Posterior cingulate gyrus (tissue), 11 donors: ENCODE results near the gene ZG16.
"Not testable (repeated sequence)": the region's sequence is repeated elsewhere in the genome, so short reads cannot be mapped to it uniquely, and the experiment has no call there.

ENCODE experiments used
- DNase-seq, 10 donors: peaks; one replicate each; pipeline versions ENCODE4 v3.0.0 to v3.0.0-alpha.2; 2020 to 2021; ENCODE audit warnings: mixed read lengths in 3 of 10
- intact Hi-C: fragments of 100-400 bp; cut with DNase I; formaldehyde crosslinking; loops from one replicate; pipeline ENCODE4 v1.15.1; 2023

ZG16 gene, protein sequence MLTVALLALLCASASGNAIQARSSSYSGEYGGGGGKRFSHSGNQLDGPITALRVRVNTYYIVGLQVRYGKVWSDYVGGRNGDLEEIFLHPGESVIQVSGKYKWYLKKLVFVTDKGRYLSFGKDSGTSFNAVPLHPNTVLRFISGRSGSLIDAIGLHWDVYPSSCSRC

DNA sequence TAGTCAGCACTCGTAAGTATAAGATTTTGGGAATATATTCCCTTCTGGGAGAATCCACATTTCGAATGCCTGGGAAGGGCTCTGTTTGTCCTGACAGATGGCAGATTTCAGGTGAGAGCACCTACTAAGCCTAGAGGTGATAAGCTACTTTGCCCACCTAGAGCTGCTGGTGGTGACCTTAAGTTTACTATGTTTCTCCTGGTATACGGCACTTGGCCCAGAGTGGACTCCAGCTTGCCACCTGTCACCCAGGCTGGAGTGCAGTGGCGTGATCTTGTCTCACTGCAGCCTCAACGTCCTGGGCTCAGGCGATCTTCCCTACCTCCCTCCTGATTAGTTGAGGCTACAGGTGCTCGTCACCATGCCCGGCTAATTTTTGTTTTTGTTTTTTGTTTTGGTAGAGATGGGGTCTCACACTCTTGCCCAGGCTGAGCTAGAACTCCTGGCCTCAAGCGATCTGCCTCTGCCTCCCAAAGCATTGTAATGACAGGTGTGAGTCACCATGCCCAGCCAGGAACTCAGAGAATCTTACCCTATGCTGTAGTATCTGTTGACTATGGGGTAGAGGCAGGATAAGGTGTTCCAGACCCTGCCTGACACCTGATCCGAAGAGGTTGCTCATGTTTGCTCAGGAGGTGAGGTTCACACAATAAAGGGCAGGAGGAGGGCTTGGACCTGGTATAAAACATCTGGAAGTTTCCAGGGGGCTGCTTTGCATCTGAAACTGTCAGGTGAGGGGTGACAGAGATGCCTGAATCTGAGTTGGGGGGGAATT, at the start of gene ZG16:
TSS of gene ZG16 (plus strand) at position 681 of the 775 bp plus-strand sequence. CDS start 1,011 bp downstream, outside the sequence.
- intact Hi-C loops: no loop called here
- DNase-seq: peak in 1 of 10 donors; percentile 20

DNA sequence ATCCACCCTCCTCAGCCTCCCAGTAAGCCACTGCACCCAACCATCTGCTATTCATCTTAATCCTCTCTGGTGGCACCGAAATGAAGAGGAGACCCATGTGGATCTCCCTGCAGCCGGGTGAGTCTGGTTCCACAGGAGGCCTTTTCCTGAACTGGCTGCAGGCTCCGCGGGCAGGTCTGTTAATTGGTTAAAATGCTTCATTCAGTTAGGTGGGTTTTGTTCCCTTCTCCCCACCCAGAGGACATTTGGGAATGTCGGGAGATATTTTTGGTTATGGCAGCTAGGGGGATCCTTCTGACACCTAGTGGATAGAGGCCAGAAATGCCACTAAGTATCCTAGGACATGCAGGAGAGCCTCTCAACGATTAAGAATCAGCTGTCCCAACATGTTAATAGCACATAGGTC, 48.9 kb upstream of the ZG16 start:
- DNase-seq: peak in 3 of 10 donors; percentile 6 to 72 (median 8)
- intact Hi-C loops: no loop called here

DNA sequence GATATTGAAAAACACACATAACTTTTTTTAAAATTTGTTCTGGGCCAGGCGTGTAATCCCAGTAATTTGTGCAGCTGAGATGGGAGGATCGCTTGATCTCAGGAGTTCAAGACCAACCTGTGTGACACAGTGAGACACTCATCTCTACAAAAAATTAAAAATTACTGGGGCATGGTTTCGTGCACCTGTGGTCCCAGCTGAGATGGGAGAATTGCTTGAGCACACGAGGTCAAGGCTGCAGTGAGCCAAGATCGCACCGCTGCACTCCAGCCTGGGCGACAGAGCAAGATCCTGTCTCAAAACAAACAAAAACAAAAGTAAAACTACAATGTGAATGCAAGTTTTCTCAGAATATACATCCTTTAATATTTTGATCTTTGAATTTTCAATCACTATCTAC, 47.4 kb upstream of the ZG16 start:
- intact Hi-C loops: no loop called here
- peak in 1 of 10 donors; percentile 13 for DNase-seq

DNA sequence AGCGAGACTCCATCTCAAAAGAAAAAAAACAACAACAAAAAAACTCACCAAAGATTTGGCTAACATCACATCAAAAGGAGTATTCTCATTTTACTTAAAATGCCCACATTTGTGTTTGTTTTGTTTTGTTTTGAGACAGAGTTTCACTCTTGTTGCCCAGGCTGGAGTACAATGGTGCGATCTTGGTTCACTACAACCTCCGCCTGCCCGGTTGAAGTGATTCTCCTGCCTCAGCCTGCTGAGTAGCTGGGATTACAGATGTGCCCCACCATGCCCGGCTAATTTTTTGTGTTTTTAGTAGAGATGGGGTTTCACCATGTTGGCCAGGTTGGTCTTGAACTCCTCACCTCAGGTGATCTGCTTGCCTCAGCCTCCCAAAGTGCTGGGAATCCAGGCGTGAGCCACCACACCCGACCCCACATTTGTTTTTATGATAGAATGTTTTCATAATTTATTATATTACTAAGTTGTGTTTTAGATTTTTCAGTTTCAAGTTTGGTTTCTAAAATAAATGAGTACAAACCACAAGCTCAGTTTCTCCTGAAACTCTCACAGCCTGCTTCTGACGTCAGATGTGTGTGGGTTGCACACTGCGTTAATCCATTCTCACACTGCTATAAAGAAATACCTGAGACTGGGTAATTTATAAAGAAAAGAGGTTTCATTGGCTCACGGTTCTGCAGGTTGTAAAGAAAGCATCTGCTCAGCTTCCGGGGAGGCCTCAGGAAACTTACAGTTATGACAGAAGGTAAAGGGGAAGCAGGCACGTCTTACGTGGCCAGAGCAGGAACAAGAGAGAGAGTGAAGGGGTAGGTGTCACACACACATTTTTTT, 46.1 kb upstream of the ZG16 start:
- peak in 2 of 10 donors; percentile 11 to 13 for DNase-seq
- intact Hi-C loops: not testable (repeated sequence)

DNA sequence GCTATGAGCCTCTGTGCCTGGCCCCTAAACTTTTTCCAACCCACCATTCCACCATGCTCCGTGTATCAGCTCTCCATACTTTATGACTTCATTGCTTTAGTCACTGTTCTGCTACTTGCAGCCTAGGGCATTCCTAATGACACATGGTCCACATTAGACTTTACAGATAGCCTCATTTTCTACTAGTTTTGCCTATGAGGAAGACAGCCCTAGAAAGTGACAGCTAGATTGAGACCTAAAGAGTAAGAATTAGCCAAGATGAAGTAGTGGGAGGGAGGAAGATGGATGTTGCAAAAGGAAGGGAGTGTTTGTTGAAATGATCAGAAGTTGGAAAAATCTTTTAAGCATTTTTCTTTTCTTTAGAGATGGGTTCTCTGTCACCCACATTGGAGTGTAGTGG, 43.3 kb upstream of the ZG16 start:
- no peak for DNase-seq
- intact Hi-C loops: no loop called here

DNA sequence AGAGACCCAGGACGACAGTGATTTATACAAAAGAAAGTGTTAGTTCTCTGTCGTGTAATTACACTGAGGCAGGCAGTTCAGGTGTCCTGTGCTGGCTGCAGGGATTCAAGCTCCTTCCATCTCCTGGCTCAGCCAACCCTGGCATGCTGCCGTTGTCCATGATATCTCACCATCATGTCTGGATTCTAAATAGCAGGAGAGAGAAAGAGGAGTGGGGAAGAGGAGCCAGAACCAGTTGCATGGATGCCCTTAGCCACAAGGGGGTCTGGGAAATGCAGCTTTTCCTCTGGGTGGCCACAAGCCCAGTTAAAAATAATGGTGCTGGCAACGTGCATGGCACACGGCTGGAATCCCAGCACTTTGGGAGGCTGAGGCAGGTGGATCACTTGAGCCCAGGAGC, 41.9 kb upstream of the ZG16 start:
- intact Hi-C loops: no loop called here
- DNase-seq: no peak

DNA sequence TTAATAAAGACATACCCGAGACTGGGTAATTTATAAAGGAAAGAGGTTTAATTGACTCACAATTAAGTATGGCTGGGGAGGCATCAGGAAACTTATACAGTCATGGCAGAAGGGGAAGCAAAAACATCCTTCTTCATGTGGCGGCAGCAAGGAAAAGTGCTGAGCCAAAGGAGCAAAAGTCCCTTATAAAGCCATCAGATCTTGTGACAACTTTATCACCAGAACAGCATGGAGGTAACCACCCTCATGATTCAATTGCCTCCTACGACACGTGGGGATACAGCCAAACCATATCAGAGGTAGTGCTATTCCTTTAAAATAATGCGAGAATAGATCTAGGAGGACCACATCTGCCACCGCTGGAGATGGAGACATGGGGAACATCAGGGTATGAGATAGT, 41.3 kb upstream of the ZG16 start:
- intact Hi-C loops: no loop called here
- DNase-seq: peak in 1 of 10 donors; percentile 18

DNA sequence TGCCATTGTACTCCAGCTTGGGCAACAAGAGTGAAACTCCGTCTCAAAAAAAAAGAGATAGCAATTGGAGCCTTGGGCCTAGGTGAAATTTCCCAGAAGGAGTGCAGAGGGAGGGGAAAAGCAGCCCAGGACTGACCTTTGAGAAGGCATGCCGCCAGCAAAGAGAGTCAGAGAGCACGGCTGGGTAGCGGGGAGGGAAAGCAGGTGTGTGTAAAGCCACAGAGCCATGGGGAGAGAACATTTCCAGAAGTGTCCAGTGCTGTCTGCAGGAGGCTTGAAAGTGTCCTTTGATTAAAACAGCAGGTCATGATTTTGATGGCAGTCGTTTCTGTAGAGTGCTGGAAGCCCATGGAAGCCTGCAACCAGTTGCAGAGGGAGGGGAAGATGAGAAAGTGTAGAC, 40.3 kb upstream of the ZG16 start:
- DNase-seq: no peak
- intact Hi-C loops: no loop called here

DNA sequence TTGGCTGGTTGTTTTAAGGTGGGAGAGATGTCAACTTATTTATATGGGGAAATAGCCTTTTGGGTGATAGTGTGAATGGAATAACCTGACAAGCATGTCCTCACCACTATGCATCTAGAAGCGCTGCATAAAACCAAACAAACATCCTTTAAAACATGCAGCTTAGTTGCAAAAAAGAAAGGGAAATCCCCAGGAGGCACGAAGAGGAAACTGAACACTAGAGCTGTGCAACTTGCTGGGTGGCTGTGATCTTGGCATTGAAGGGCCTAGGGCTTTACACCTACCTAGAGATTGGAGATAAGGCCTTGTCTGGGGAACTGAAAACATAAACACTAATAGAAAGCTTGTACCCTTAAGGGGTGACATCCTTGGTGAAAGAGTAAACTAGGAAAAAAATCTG, 39.5 kb upstream of the ZG16 start:
- no peak for DNase-seq
- intact Hi-C loops: no loop called here

DNA sequence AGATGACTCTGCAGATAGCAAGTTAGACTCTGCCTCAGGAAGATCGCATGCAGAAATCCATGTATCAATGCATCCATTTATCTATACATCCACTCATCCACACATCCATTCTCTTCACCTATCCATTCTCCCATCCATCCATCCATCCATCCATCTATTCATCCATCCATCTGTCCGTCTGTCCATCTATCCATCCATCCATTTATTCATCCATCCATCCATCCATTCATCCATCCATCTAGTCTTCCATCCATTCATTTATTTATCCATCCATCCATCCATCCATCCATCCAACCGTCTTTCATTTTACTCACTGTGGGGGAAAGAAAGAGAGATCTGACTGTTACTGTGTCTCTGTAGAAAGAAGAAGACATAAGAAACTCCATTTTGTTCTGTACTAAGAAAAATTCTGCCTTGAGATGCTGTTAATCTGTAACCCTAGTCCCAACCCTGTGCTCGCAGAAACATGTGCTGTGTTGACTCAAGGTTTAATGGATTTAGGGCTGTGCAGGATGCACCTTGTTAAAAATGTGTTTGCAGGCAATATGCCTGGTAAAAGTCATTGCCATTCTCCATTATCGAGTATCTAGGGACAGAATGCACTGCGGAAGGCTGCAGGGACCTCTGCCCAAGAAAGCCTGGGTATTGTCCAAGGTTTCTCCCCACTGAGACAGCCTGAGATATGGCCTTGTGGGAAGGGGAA, 38.0 kb upstream of the ZG16 start:
- intact Hi-C loops: not testable (repeated sequence)
- peak in 1 of 10 donors; percentile 7 for DNase-seq

DNA sequence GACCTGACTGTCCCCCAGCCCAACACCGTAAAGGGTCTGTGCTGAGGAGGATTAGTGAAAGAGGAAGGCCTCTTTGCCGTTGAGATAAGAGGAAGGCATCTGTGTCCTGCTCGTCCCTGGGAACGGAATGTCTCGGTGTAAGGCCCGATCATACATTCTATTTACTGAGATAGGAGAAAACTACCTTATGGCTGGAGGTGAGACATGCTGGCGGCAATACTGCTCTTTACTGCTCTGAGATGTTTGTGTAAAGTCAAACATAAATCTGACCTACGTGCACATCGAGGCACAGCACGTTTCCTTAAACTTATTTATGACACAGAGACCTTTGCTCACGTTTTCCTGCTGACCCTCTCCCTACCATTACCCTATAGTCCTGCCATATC, 37.4 kb upstream of the ZG16 start:
- intact Hi-C loops: not testable (repeated sequence)
- peak in 1 of 10 donors; percentile 39 for DNase-seq

DNA sequence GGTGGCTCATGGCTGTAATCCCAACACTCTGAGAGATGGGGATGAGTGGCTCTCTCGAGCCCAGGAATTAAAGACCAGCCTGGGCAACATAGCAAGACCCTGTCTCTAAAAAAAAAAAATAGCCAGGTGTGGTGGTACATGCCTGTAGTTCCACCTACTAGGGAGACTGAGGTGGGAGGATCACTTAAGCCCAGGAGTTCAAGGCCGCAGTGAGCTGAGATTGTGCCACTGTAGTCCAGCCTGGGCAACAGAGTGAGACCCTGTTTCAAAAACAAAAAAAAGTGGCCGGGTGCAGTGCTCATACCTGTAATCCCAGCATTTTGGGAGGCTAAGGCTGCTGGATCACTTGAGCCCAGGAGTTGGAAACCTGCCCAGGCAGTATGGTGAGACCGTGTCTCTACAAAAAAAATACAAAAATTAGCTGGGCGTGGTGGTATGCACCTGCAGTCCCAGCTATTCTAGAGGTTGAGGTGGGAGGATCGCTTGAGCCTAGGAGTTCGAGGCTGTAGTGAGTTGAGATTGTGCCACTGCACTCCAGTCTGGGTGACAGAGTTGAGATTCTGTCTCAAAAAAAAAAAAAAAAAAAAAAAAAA, 35.3 kb upstream of the ZG16 start:
- intact Hi-C loops: no loop called here
- DNase-seq: peak in 2 of 10 donors; percentile 9 to 24

DNA sequence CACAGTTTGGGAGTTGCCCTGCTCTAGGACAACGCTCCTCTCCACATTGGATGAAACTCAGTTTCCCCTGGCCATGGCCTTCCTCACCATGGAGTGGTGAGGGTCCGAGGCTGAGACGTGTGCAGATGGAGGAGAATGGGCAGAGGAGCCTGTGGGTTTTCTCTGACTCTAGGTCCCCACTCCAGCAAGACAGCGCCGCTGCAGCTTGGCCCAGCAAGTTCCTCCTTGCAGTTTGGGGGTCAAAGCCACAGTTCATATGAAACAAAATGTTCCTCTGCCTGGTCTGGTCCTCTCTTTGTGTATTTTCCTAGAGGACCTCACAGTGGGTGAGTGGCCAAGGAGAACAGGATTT, 34.6 kb upstream of the ZG16 start:
- intact Hi-C loops: no loop called here
- peak in 2 of 10 donors; percentile 68 to 78 for DNase-seq

DNA sequence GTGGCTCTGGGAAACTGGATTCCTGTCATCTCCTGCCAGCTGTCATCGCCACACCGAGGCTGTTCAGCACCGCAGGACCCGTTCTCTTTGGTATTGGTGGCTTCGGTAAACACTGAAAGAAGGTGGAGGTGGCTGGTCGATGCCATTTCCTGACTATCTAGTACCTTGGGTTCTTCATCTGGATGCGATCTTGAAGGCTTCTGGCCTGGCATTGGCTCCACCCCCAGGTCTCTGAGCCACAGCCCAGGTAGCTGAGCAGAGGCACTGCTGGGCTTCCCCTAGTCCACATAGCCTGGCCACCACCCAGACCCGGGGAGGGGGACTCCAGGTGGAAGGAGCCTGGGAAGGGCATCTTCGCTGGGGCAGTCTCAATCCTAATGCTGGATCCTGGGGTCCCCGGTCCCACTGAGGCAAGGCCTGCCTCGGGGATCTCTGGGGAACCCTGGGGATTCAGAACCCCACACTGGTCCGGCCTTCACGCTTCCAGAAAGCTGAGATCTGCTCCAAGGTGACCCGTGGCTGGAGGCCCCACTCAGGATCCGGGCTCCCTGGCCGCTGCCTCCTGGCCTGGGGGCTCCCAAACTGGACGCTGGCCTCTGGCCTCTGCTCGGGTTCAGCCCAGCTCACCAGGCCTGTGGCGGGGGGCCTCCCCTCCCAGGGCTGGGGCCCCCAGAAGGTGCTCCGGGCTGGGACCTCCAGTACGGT, 34.1 kb upstream of the ZG16 start:
- peak in 1 of 10 donors; percentile 70 for DNase-seq
- intact Hi-C loops: no loop called here

DNA sequence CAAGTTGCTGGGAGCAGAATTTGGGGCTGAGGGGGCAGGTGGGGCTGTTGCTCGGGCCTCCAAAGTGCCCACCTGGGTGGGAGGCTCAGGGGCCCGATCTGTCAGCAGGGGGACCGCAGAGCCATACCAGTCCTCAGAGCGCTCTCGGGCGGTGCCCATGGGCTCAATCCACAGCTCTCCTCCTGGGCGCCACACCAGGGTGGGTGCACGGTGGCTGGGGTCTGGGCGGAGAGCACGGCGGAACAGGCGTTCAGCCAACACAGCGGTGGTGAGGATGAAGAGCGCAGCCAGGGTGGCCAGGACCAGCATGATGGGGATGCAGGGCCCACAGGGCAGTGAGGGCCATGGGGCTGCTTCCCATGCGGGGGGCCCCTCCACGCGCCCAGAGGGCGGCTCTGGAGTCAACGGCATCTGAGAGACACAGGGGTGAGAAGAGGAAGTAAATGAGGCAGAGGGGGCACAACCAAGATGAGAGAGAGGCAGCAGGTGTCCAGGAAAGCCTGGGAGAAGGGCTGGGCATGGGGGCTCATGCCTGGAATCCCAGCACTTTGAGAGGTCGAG, 33.4 kb upstream of the ZG16 start:
- peak in 2 of 10 donors; percentile 39 to 84 for DNase-seq
- intact Hi-C loops: no loop called here

DNA sequence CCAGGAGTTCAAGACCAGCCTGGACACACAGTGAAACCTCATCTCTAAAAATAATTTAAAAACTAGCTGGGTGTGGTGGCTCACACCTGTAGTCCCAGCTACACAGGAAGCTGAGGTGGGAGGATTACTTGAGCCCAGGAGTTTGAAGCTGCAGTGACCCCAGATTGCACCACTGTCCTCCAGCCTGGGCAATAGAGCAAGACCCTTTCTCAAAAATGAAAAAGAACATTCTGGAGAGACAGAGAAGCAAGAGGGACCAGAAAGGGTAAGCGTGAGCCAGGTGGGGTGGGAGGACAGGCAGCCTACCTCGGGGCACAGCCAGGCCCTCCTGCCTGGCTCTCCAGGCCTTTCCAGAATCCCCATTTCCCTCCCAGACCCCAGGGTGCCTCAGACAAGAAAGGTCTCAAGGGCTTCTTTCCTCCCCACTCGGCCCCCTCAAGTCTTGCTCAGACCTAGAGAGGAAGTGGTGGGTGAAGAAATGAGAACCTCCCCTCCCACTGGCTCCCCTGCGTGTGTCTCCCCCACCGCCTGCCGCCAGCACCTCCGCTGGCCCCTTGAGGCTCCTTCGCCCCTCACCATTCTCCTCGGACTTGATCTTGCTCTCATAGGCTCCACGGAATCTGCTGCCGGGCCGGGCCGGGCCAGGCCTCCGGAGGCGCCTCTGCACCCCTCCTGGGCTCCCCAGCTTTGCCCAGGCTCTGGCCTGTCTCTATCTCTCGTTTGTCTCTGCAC, 32.8 kb upstream of the ZG16 start:
- intact Hi-C loops: no loop called here
- peak in 2 of 10 donors; percentile 51 to 73 for DNase-seq

DNA sequence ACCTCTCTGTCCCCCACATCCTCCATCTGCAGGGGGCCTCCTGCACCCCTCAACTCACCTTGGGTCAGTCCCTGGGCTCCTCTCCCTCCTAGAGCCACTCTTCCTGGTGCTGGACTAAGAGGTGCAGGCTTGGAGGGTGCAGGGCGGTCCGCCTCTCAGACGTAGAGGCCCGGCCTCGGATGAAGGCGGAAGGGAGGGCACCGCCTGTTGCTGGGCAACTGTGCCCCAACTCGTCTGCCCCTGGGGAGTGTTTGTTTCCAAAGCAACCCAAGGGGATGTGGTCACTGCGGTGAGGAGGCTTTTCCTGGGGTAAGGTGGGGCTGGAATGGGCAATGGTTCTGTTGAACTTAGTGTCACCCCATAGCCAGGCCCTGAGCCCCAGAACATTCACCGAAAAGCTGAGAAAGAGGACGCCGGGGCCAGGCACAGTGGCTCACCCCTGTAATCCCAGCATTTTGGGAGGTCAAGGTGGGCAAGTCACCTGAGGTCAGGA, 32.2 kb upstream of the ZG16 start, which contains the start of gene C16orf54:
TSS of gene C16orf54 (minus strand) at position 138 of the 493 bp plus-strand sequence. CDS start 1,039 bp downstream, outside the sequence.
- intact Hi-C loops: no loop called here

DNA sequence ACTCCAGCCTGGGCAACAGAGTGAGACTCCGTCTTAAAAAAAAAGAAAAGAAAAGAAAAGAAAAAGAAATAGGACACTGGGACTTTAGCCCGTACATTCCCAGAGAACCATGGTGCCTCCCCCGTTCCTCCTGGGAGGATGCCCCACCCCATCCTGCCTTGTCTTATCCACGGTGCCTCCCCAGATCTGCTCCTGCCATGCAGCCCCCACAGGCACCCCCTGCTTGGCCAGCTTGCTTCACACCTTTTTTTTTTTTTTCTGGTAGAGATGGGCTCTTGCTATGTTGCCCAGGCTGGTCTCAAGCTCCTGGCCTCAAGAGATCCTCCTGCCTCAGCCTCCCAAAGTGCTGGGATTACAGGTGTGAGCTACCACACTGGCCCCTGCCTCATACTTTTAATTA, 31.5 kb upstream of the ZG16 start:
- peak in 2 of 10 donors; percentile 9 to 53 for DNase-seq
- intact Hi-C loops: not testable (repeated sequence)

More for the DNA sequence above, 32.2 kb upstream of the ZG16 start, which contains the start of gene C16orf54:
- DNase-seq: peak in 7 of 10 donors; percentile 21 to 86 (median 30)
